ENCODE measurements around the gene COQ9.
"Not testable (repeated sequence)": the region's sequence is repeated elsewhere in the genome, so short reads cannot be mapped to it uniquely, and the experiment has no call there.

The COQ9 gene, protein sequence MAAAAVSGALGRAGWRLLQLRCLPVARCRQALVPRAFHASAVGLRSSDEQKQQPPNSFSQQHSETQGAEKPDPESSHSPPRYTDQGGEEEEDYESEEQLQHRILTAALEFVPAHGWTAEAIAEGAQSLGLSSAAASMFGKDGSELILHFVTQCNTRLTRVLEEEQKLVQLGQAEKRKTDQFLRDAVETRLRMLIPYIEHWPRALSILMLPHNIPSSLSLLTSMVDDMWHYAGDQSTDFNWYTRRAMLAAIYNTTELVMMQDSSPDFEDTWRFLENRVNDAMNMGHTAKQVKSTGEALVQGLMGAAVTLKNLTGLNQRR

DNA sequence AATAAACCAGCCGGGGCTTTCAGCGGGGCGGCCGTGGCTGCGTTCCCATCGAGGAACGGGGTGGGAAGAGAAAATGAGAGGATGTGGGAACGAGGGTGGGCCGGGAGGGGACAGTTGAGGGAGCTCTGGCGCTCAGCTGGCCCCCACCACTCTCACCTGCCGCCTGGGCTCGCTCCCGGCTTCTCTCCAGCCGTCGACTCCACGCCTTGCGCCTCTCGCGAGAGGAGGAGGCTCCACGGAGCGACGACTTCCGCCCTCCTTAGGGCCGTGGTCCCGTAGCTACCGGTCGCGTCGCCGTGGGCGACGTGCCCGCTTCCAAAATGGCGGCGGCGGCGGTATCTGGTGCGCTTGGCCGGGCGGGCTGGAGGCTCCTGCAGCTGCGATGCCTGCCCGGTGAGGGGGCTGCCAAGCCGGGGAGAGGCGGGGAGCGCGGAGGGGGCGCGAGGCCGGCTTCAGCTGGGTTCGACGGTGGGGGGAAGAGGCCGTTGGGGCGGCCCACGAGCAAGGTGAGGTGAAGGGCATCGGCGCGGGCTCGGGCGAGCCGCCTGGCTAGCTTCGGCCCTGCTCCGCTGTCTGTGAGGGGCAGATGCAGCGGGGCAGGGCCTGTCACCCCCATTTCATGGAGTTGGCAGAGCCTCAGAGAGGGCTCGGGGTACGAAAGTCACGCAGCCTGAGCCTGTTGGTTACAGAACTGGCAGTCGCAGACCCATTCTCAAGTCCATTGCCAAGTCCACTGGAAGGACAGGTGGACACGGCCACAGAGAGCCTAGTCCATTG is at the start of gene COQ9, which contains the start of gene CIAPIN1:
Gene COQ9, plus strand, starts transcription at position 294 of the 777 bp plus-strand sequence. Its CDS starts 27 bp downstream, at position 321.
Gene CIAPIN1, minus strand, starts transcription at position 200 of the 777 bp plus-strand sequence. CDS start 6,457 bp downstream, outside the sequence.
- peak; percentile 65 for DNase-seq

DNA sequence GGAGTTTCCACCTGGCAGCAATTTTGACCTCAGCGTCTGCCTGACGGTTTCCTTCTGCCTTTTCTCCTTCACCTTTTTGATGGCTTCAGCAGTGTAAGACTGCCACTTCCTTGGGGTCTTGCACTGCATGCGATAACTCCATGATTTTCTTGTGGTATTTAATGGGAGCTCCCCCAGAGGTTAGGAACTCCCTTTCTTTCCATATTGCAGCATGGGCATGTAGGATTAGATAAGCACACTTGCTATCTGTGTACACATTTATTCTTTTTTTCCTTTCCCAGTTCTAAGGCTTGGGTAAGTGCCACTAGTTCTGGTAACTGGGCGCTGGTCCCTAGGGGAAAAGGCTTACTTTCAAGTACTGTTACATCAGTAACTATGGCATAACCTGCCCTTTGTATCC is 49.8 kb upstream of the COQ9 start:
- not testable (repeated sequence) for DNase-seq

DNA sequence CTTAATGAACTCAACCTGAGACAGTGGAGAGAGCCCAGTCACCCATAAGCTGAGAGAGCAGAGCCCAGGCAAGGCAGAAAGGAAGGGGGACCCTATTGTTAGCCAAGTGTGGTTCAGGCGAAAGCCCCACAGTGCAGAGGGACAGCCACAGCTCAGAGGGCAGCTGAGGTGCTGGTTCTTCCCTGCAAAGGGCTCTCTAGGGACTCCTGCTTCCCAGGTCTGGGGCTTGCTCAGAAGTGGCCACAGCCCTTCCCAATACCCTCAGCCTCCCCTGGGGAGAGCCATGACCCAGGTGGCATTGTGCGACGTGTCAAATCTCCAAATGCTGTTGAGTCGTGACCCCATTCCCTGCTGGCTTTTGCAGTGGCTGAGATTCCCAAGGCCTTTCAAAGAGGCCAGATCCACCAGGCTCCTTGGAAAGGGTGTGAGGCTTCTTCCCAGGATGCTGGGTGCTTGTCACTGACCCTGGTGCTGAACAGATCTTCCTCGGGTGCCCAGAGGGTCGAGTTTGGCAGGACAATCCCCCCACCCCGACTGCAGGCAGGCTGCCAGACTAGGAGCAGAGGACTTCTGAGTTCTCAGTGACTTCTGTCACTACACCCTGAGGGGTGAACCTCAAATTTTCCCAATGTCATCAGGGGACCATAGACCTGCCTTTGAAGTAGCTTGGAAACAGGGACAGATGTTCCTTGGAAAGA is 45.2 kb upstream of the COQ9 start:
- no peak for DNase-seq

DNA sequence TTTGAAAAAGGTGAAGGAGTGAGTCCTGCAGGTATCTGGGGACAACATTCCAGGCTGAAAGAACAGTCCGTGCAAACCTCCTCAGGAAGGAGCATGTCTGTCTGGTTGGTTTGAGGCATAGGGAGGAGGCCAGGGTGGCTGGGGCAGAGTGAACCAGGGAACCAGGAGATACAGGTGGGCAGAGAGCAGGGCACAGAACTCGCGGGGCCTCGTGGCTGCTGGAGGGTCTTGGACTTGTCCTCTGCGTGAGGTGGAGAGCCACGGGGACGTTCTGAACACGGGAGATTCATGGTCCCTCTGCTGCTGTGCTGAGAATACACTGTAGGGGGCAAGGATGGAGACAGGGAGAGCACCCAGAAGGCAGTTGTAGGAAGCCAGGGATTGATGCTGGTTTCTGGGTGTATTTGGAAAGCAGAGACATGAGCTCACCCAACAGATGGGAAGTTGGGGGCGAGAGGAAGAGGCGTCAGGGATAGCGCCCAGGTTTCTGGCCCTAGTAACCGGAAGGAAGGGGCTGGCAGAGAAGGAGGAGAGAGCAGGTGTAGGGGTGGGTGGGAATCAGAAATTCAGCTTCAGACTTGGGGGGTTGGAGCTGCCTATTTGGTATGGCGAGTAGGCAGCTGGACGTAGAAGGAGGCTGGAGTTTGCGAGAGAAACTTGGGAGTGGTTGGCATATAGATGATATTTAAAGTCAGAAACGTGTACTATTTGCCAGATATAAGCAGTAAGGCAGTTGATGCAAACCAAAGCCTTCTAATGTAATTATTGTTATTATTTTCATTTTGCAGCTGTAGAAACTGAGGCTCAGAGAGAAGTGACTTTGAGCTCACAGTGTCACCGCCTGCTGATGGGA is 43.1 kb upstream of the COQ9 start, which contains the start of gene CCL17:
Gene CCL17, plus strand, starts transcription at position 803 of the 853 bp plus-strand sequence. CDS start 9,166 bp downstream, outside the sequence.
- DNase-seq = no peak

DNA sequence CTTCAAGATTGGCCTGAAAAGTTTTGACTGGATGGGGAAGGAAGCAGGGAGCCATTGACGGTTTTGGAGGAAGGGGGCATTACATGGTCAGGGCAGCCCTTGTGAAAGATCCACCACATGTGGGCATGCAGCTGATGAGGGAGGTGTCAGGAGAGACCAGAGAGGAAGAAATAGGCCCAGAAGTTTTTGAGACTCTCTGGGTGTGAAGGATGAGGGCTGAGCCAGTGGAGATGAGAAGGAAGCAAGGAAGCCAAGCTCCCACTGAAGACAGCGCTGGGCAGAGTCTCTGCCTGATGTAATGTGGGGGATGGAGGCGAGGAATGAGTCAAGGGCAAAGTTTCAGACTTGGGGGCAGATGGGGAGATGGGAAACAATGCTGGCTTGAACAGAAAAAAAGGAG is 42.2 kb upstream of the COQ9 start:
- no peak for DNase-seq

DNA sequence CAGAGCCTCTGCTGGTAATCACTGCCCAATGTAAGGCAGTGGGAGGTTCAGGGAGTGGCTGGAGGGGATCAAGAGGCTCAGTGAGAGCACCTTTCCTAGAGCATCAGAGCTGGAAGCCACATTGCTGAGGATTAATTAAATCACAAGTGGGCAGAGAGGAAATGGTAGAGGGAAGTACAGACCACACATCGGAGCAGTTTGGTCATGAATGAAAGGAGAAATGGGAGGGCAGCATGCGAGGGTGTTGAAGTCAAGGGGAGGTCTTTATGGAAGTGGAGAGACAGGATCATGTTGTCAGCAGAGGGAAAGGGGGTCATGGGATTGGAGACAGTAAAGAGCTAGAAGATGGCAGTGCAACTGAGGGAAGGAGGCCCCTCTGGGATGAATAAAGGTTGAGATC is 40.4 kb upstream of the COQ9 start:
- no peak for DNase-seq

DNA sequence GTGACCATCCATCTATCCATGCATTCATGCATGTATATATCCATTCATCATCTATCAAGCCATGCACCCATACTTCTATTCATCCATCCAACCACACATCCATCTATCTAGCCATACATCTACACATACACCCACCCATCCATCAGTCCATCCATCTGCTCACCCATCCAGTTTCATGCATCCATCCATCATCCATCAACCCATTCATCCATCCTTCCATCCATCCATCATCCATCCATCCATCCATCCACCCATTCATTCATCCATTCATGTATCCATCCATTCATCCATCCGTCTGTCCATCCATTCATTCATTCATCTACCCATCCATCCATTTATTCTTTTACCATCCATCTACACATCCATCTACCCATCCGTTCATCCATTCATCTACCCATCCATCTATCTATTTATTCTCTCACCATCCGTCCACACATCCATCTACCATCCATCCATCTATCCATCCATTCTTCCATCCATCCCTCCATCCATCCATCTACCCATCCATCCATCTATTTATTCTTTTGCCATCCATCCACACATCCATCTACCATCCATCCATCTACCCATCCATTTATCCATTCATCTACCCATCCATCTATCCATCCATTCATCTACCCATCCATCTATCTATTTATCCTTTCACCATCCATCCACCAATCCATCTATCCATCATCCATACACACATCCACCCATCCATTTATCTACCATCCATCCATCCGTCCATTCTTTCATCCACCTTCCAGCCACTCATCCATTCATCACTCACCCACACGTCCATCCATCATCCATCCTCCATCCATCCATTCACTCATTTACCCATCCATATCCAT is 39.5 kb upstream of the COQ9 start:
- DNase-seq = no peak

DNA sequence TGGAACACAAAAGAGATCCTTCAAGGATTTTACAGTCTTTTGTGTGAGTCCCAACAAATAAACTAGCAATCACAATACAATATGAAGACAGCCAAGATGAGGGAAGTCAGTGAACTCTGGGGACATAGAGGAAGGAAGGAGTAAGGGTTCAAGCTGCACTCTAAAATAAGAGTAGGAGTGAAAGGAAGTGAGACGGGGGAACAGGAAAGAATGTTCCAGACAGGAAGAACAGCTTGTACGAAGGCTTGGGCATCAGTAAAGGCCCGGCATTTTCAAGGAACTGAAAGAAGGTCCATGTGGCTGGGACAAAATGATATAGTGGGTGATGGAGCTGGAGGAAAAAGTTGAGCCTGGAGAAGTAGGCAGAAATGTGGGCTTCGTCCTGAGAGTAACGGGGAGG is 38.2 kb upstream of the COQ9 start:
- no peak for DNase-seq

DNA sequence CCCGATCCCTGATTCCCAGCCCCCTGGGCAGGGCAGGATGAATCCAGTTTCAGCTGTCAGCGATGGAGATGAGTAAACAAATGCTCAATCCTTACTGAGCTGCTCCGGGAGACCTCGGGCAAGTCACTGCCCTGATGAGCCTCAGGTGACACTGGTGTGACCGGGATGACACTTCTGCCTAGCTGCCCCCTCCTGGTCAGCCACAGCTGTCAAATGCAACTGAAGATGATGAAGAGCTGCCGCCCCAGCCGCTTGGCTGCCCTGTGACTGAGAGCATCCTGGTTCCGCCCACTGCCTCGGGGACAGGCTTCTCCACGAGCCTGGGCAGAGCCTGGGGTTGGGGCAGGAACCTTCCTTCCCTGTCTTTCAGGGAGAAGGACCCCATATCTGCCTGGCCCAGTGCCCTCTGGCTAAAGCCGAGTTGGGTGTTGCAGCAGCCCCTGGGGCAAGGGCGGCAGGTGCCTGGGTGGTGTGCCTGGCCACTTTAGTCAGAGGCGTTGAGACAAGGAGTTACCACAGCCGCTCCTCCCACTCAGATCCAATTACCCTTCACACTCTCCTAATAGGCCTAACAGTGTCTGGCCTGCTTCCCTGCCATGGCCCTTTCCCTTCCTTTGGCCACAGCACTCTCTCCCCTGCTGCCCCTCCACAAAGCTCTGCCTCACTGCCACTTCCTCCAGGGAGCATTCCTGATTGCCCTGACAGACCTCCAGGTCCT is 37.2 kb upstream of the COQ9 start:
- no peak for DNase-seq

DNA sequence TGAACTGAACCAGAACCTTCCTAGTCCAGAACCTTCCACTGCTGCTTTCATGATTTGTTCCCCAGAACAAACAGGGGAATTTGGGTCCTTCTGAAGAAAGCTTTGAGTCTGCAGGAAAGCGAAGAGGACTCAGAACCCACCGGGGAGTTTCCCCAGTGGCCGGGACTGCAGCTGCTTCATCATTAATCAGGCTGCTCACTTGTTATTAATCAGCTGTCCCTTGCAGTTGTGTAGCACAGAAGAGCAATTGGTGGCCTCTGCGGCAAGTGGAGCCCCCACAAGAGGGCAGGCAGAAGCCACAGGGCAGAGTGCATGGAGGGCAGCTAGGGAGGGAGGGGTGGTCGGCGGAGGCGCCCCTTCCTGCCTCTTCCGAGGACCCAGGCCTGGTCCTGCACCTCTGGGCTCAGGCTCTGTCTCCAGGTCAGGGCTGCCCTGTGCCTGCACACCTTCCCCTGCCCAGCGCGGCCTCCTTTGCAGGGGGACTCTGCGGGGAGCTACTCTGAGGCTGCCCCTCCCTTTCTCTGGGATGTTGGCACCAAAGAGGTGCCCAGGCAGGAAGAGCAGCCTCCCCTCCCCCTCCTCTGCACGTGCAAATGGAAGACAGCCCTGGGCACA is 35.8 kb upstream of the COQ9 start:
- DNase-seq = no peak

DNA sequence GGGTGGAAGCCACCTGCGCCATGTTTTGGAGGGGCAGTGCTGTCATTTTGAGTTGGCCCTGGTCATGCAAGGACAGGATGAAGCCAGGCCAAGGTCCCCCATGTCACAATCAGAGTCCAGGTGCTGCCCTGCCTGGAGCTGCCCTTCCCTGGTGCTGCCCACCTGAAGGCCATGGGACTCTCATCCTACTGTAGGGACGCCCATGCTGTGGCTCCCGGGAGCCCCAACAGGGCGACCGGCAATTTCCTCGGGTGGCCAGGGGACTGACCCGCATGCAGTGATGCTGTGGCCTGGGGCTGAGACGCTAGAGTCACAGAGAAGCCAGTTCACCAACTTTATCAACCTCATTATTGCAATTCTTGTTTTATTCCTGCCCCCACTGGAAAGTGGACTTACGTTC is 34.7 kb upstream of the COQ9 start:
- no peak for DNase-seq

DNA sequence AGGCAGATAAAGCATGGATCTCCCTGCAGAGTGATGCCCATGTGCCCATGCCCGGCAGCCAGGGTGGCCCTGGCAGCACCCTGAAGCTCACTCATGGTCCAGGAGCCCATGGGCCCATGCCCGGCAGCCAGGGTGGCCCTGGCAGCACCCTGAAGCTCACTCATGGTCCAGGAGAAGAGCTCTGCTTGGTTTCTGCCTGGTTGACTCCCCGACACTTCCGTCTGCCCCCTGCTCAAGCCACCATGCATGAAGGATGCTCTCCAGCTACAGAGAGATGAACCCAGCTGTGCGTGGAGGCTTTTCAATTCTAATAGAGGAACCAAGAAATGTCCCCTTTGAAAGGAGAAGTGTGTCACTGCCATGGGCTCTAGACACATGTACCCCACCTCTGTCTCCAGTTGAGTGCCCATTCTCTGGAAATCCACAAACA is 34.0 kb upstream of the COQ9 start:
- no peak for DNase-seq

DNA sequence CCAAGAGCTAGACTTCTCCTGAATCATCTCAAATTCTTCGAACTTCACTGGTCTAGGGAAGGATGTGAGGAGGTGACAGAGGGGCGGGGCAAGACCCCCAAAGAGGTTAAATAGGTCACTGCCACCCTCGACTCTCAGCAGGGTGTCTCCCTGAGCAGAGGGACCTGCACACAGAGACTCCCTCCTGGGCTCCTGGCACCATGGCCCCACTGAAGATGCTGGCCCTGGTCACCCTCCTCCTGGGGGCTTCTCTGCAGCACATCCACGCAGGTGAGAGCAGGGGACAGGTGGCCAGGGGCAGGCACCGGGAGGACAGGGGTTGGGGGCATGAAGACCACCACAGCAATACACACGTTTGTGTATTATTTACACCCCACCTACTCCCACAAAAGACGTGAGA is 33.5 kb upstream of the COQ9 start:
- no peak for DNase-seq

DNA sequence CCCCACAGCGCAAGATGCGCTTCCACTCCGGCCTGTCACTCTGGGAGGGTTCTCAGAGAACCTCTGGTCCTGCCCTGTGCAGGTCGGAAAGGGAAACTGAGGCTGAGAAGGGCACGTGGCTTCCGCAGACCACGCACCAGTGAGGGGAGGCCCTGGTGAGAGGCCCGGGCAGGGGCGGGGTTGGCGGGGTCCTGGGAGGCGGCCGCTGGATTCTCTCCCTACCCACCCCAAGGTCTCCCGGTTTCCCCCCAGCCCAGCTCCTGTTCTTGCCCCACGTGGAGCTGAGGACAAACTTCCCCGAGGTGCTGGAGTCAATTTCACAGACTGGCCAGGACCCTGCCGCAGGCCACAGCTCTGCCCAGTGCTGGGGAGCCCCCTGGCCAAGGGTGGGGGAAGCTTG is 31.2 kb upstream of the COQ9 start:
- no peak for DNase-seq

DNA sequence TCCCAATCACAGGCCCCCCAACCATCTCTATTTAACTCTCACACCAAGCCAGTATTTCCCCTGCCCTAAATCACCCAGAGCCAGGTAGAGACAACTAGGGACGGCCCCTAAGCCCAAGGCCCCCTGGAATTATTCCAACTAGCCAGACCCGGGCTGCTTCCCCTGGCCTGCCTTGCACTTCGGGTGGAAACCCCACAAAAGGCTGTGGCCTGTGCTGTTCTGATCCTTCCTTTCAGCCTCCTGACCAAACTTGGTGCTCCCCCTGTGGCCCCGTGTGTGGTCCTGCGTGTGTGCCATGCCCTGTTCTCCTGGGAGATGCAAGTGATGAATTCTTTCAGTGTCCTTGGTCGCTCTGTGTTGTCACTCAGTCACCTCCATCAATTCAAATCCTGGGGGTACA is 27.8 kb upstream of the COQ9 start:
- DNase-seq = no peak

DNA sequence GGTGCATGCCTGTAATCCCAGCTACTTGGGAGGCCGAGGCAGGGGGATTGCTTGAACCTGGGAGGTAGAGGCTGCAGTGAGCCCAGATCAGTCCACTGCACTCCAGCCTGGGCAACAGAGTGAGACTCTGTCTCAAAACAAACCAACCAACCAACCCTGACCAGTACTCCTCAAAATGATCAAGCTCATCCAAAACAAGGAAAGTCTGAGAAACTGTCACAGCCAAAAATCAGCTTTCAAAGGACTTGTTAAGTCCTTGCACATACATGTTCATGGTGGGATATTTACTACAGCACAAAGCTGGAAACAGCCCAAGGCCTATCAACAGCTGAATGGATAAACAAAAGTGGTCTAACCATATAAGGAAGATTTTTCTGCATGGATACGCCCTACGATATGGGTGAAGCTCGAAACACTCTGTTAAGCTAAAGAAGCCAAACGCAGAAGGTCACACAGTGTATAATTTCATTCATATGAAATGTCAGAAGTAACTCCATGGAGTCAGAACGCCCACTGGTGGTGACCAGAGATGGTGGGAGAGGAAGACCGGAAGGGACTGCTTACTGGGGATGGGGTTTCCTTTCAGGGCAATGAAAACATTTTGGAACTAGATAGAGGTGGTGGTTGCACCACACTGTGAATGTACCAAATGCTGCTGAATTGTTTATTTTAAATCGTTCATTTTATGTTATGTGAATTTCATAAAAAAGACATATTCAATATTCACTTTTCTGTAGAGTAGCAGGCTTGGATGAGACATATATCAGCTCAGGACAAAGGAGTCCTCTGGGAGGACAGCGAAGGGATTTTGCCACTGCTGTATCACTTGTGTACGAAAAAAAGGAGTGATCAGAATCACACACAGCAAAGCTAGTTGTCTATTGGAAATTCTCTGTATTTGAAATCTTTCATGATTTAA is 25.0 kb upstream of the COQ9 start:
- no peak for DNase-seq

DNA sequence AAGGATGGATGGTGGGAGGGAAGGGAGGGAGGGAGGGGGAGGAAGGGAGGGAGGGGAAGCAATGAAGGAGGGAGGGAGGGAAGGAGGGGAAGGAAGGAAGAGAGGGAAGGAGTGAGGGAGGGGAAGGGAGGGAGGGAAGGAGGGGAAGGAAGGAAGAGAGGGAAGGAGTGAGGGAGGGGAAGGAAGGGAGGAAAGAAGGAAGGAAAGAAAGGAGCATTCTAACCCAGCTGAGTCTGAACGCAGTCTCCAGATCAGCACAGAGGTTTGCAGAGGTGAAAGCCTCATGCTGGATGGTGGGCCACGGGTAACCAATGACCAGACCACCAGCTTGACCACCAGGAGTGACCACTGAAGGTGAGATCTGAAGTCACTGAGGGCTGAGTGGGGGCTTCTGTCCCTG is 24.1 kb upstream of the COQ9 start:
- DNase-seq = no peak

DNA sequence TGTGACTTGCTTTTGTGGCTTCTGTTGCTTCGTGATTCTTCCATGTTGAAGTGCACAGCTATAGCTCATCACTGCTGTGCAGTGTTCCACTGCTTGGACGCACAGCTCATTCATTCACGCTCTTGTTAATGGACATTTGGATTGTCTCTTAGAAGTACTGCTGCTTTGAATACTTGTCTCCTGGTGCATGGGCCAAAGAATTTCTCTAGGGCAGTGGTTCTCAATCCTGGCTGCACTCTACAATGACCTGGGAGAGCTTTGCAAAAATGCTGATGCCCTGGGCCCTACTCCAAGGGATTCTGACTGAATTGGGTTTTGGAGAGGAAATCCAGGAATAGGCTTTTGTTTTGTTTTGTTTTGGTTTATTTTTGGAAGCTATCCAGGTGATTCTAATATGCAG is 22.7 kb upstream of the COQ9 start:
- no peak for DNase-seq

DNA sequence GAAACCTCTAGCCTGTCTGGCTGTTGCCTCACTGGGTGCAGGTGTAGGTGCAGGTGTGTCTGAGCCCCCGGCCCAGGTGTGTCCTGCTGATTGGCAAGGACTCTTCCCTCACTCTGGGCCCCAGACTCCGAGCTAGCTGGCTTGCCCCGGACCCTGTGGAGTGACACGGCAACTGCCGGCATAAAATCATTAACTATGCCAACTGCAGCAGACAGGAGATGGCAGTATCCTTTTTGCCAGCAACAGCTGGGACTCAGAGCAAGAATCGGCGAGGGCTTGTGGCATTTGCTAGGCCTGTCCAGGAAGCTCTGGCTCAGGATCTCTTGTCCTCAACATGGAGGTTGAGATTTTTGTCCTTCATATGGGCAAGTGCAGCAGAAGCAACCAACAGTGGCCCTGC is 20.9 kb upstream of the COQ9 start:
- DNase-seq = no peak
